HL-60/S4 treated with retinoic acid at 250 ng/mL for 4 days and 3 days (cell line): Measurements from ENCODE around the gene TP53BP2.
"Not testable (repeated sequence)": the region's sequence is repeated elsewhere in the genome, so short reads cannot be mapped to it uniquely, and the experiment has no call there.

Source experiments
- in situ Hi-C: fragments of 300-500 bp; cut with MboI; formaldehyde crosslinking; loops from 2 replicates; pipeline ENCODE4 v1.7.0; 2022; ENCODE audit warnings: low sequenced_read_pairs

TP53BP2 gene

GRCh38 chr1:223831755-223832636 lies 13.8 kb downstream of the TP53BP2 start:
- in situ Hi-C loops: no loop called here

- in situ Hi-C loops: no loop called here
These were observed 16.1 kb downstream of the TP53BP2 start for GRCh38 chr1:223829678-223830077.

GRCh38 chr1:223828162-223828848 lies 17.4 kb downstream of the TP53BP2 start:
- in situ Hi-C loops: no loop called here

GRCh38 chr1:223827193-223827663 lies 18.5 kb downstream of the TP53BP2 start:
- in situ Hi-C loops: no loop called here

- in situ Hi-C loops: no loop called here
These were observed 19.7 kb downstream of the TP53BP2 start for GRCh38 chr1:223825767-223826748.

GRCh38 chr1:223824712-223825111 lies 21.0 kb downstream of the TP53BP2 start:
- in situ Hi-C loops: no loop called here

GRCh38 chr1:223824287-223824686 lies 21.5 kb downstream of the TP53BP2 start:
- in situ Hi-C loops: no loop called here

GRCh38 chr1:223820971-223821370 lies 24.8 kb downstream of the TP53BP2 start:
- in situ Hi-C loops: no loop called here

GRCh38 chr1:223820515-223820858 lies 25.3 kb downstream of the TP53BP2 start:
- in situ Hi-C loops: no loop called here

GRCh38 chr1:223819730-223820514 lies 25.8 kb downstream of the TP53BP2 start:
- in situ Hi-C loops: no loop called here

- in situ Hi-C loops: not testable (repeated sequence)
These were observed 28.5 kb downstream of the TP53BP2 start for GRCh38 chr1:223817265-223817664.

GRCh38 chr1:223815865-223816264 lies 29.9 kb downstream of the TP53BP2 start:
- in situ Hi-C loops: no loop called here

- in situ Hi-C loops: no loop called here
These were observed 30.5 kb downstream of the TP53BP2 start for GRCh38 chr1:223815020-223815853.

GRCh38 chr1:223813645-223814044 lies 32.1 kb downstream of the TP53BP2 start:
- in situ Hi-C loops: no loop called here

- in situ Hi-C loops: no loop called here
These were observed 34.1 kb downstream of the TP53BP2 start for GRCh38 chr1:223811634-223812101.

GRCh38 chr1:223810586-223810985 lies 35.2 kb downstream of the TP53BP2 start:
- in situ Hi-C loops: no loop called here

- in situ Hi-C loops: not testable (repeated sequence)
These were observed 35.8 kb downstream of the TP53BP2 start for GRCh38 chr1:223809905-223810304.

GRCh38 chr1:223803211-223803610 lies 42.5 kb downstream of the TP53BP2 start:
- in situ Hi-C loops: no loop called here

GRCh38 chr1:223802602-223803001 lies 43.1 kb downstream of the TP53BP2 start:
- in situ Hi-C loops: no loop called here
